Right ventricle myocardium inferior (tissue), 1 donor: Measurements from ENCODE around the gene RERE. TPM values are rescaled to one million over a fixed set of nuclear protein-coding genes. Genes with fewer than 3 reads are reported as not detected.
"Not testable (repeated sequence)": the region's sequence is repeated elsewhere in the genome, so short reads cannot be mapped to it uniquely, and the experiment has no call there.

ENCODE experiments used
- ATAC-seq: fragments of 200-7000 bp; cut with Tn5 transposase; one replicate; pipeline ENCODE4 v1.9.1; 2020; ENCODE audit warnings: mild to moderate bottlenecking, moderate library complexity
- DNase-seq: peaks from one replicate; pipeline ENCODE4 v3.0.0; 2021; ENCODE audit errors: missing footprints
- intact Hi-C: fragments of 100-400 bp; cut with DNase I; formaldehyde crosslinking; loops from one replicate; pipeline ENCODE4 v1.11.0; 2022
- total RNA-seq: library from RNA; stranded (reverse); fragmentation: NEBNext Ultra II Directional; extraction: Animal tissue kit (Norgen Biotek cat#: 25700); gene quantifications from one replicate; pipeline ENCODE4 v1.2.1, GENCODE V29; 2021
- donor health status: DM: no; HTN: yes; CAD: no; lungs with severe emphysema.

The RERE gene
- total RNA-seq, 1 donor from 2014 or later = 133 TPM

- intact Hi-C loops = no loop called here
- DNase-seq (no peak), ATAC-seq (no peak)
Measured at GRCh38 chr1:8506995-8507615, 310.3 kb downstream of the RERE start.

GRCh38 chr1:8506456-8506855 lies 311.0 kb downstream of the RERE start:
- intact Hi-C loops = no loop called here
- DNase-seq (no peak), ATAC-seq (no peak)

GRCh38 chr1:8503842-8504241 lies 313.6 kb downstream of the RERE start:
- DNase-seq (no peak), ATAC-seq (no peak)
- intact Hi-C loops = no loop called here

- DNase-seq, intact Hi-C loops, ATAC-seq: not testable (repeated sequence)
Measured at GRCh38 chr1:8502949-8503348, 314.5 kb downstream of the RERE start.

GRCh38 chr1:8497210-8497819 lies 320.1 kb downstream of the RERE start:
- ATAC-seq = peak; percentile 81
- DNase-seq = no peak
- intact Hi-C loops = no loop called here

GRCh38 chr1:8496473-8496872 lies 321.0 kb downstream of the RERE start:
- DNase-seq (no peak), ATAC-seq (no peak)
- intact Hi-C loops = no loop called here

- no peak for ATAC-seq
- no peak for DNase-seq
- intact Hi-C loops = no loop called here
Measured at GRCh38 chr1:8495928-8496401, 321.5 kb downstream of the RERE start.

- no peak for ATAC-seq
- intact Hi-C loops = no loop called here
- no peak for DNase-seq
Measured at GRCh38 chr1:8494681-8495080, 322.8 kb downstream of the RERE start.

- intact Hi-C loops = no loop called here
- ATAC-seq (no peak), DNase-seq (no peak)
Measured at GRCh38 chr1:8493916-8494540, 323.4 kb downstream of the RERE start.

GRCh38 chr1:8487249-8487648 lies 330.2 kb downstream of the RERE start:
- intact Hi-C loops = no loop called here
- no peak for ATAC-seq
- DNase-seq = no peak

GRCh38 chr1:8486047-8486446 lies 331.4 kb downstream of the RERE start:
- no peak for ATAC-seq
- no peak for DNase-seq
- intact Hi-C loops = no loop called here

- DNase-seq = no peak
- intact Hi-C loops = no loop called here
- no peak for ATAC-seq
Measured at GRCh38 chr1:8483586-8483985, 333.9 kb downstream of the RERE start.

- intact Hi-C loops = no loop called here
- ATAC-seq (no peak), DNase-seq (no peak)
Measured at GRCh38 chr1:8482979-8483381, 334.5 kb downstream of the RERE start.

GRCh38 chr1:8481650-8482380 lies 335.6 kb downstream of the RERE start:
- ATAC-seq (no peak), DNase-seq (no peak)
- intact Hi-C loops = no loop called here

- intact Hi-C loops = no loop called here
- DNase-seq (no peak), ATAC-seq (no peak)
Measured at GRCh38 chr1:8478566-8478965, 338.9 kb downstream of the RERE start.

GRCh38 chr1:8477983-8478362 lies 339.5 kb downstream of the RERE start:
- ATAC-seq (no peak), DNase-seq (no peak)
- intact Hi-C loops = no loop called here

GRCh38 chr1:8477166-8477982 lies 340.1 kb downstream of the RERE start:
- DNase-seq (no peak), ATAC-seq (no peak)
- intact Hi-C loops = no loop called here

GRCh38 chr1:8476006-8476405 lies 341.4 kb downstream of the RERE start:
- peak; percentile 34 for ATAC-seq
- DNase-seq = no peak
- intact Hi-C loops = no loop called here

- intact Hi-C loops = no loop called here
- DNase-seq (no peak), ATAC-seq (no peak)
Measured at GRCh38 chr1:8474369-8474768, 343.1 kb downstream of the RERE start.
